Measurements from ENCODE around the gene SMIM20.

SMIM20 gene

DNA sequence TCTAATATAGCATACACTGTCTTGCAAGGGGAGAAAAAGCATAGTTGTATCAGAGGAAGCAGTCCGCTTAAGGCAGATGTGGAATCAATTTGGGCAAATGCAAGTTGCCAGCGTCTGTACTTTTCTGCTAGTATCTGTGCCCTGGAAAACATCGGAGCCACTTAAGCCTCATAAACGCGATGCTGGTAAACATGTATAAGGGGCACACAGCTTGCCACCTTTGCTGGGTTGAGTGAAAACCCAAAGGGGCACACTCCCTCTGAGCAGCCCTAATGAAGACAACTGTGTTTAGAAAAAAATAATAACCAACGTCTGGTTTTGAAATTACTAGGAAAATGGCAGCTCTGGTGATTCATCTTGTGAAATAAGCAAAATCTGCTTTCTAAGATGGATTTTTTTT, 24.3 kb downstream of the SMIM20 start:
- no peaks in the 10 kb centered on the region for H3K4me1 ChIP-seq (ENCODE audit: insufficient read depth, low read length)
- no peaks in the 10 kb centered on the region for H3K36me3 ChIP-seq (ENCODE audit: insufficient read depth, low read length)
- DNase-seq (no peak), ATAC-seq (ENCODE audit: insufficient read depth, low read depth) (no peak)
- no peak overlapping the region for H2AFZ ChIP-seq (ENCODE audit: low read depth, low read length)
- H3K79me2 ChIP-seq (ENCODE audit: insufficient read depth, low read length) = no peaks in the 10 kb centered on the region
- no peak overlapping the region for H3K27ac ChIP-seq (ENCODE audit: low read length)
- no peaks in the 10 kb centered on the region for H3K9me3 ChIP-seq (ENCODE audit: insufficient read depth, low read length, severe bottlenecking)
- no peaks in the 10 kb centered on the region for H3K27me3 ChIP-seq (ENCODE audit: insufficient read depth, low read length, poor library complexity)
- no peak overlapping the region for H3K9ac ChIP-seq (ENCODE audit: low read depth, low read length)
- H4K20me1 ChIP-seq (ENCODE audit: insufficient read depth, low read length) = no peaks in the 10 kb centered on the region
- H3K4me2 ChIP-seq (ENCODE audit: insufficient read depth, low read length) = no peak overlapping the region
- H3K4me3 ChIP-seq (ENCODE audit: low read depth in 1 of 2, low read length in 2 of 2) = no peak overlapping the region
- TF ChIP-seq EZH2 (IDR thresholded peaks at IDR 0.05; ENCODE audit: borderline replicate concordance, low read depth, low read length, severe bottlenecking) = no peak
- TF ChIP-seq, protein P1, sequence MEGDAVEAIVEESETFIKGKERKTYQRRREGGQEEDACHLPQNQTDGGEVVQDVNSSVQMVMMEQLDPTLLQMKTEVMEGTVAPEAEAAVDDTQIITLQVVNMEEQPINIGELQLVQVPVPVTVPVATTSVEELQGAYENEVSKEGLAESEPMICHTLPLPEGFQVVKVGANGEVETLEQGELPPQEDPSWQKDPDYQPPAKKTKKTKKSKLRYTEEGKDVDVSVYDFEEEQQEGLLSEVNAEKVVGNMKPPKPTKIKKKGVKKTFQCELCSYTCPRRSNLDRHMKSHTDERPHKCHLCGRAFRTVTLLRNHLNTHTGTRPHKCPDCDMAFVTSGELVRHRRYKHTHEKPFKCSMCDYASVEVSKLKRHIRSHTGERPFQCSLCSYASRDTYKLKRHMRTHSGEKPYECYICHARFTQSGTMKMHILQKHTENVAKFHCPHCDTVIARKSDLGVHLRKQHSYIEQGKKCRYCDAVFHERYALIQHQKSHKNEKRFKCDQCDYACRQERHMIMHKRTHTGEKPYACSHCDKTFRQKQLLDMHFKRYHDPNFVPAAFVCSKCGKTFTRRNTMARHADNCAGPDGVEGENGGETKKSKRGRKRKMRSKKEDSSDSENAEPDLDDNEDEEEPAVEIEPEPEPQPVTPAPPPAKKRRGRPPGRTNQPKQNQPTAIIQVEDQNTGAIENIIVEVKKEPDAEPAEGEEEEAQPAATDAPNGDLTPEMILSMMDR (IDR thresholded peaks at IDR 0.05; ENCODE audit: borderline replicate concordance, extremely low read depth, low read length, poor library complexity, severe bottlenecking) = no peak

DNA sequence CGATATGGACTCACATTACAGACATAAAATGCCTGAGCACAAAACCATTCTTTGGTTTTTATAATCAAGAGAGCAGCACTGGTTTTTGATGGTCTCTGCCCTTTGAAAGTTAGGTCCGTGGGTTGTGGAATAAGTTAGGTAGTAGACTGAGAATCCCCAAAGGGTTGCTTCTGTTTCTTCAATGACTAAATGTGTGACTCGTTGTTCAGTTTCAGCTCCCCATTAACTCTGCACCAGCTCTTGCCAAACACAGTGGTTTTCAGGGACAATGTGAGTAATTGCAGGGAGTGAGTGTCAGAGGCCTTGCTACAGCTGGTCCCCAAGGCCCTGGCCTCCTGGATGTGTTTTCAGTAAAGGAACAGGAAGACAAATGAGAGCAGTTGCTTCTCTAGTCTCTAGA, 24.8 kb downstream of the SMIM20 start:
- no peak overlapping the region for H3K4me2 ChIP-seq (ENCODE audit: insufficient read depth, low read length)
- ATAC-seq (ENCODE audit: insufficient read depth, low read depth) (no peak), DNase-seq (no peak)
- H3K9me3 ChIP-seq (ENCODE audit: insufficient read depth, low read length, severe bottlenecking) = no peaks in the 10 kb centered on the region
- H2AFZ ChIP-seq (ENCODE audit: low read depth, low read length) = no peak overlapping the region
- no peaks in the 10 kb centered on the region for H3K36me3 ChIP-seq (ENCODE audit: insufficient read depth, low read length)
- H3K4me3 ChIP-seq (ENCODE audit: low read depth in 1 of 2, low read length in 2 of 2) = no peak overlapping the region
- no peak overlapping the region for H3K27ac ChIP-seq (ENCODE audit: low read length)
- no peak overlapping the region for H3K9ac ChIP-seq (ENCODE audit: low read depth, low read length)
- TF ChIP-seq, protein P1 (IDR thresholded peaks at IDR 0.05; ENCODE audit: borderline replicate concordance, extremely low read depth, low read length, poor library complexity, severe bottlenecking) = no peak
- TF ChIP-seq EZH2 (IDR thresholded peaks at IDR 0.05; ENCODE audit: borderline replicate concordance, low read depth, low read length, severe bottlenecking) = no peak
- H3K4me1 ChIP-seq (ENCODE audit: insufficient read depth, low read length) = no peaks in the 10 kb centered on the region
- no peaks in the 10 kb centered on the region for H3K79me2 ChIP-seq (ENCODE audit: insufficient read depth, low read length)
- no peaks in the 10 kb centered on the region for H3K27me3 ChIP-seq (ENCODE audit: insufficient read depth, low read length, poor library complexity)
- no peaks in the 10 kb centered on the region for H4K20me1 ChIP-seq (ENCODE audit: insufficient read depth, low read length)

DNA sequence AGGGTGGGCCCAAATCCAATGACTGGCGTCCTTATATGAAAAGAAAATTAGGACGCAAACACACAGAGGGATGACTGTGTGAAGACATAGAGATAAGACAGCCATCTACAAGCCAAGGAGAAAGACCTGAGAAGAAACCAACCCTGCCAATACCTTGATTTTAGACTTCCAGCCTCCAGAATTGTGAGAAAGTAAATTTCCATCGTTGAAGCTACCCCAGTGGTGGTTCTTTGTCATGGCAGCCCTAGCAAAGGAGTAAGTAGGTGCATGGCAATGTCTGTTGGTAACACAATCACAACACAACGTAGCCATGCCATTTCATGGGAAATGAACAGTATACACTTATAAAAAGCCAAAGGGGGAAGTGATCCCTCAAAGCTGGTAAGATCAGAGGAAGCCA, 25.3 kb downstream of the SMIM20 start:
- DNase-seq (no peak), ATAC-seq (ENCODE audit: insufficient read depth, low read depth) (no peak)
- Histone ChIP-seq H3K4me2 (ENCODE audit: insufficient read depth, low read length) (no peak overlapping the region), H3K27ac (ENCODE audit: low read length) (no peak overlapping the region), H2AFZ (ENCODE audit: low read depth, low read length) (no peak overlapping the region), H3K9me3 (ENCODE audit: insufficient read depth, low read length, severe bottlenecking) (no peaks in the 10 kb centered on the region), H3K27me3 (ENCODE audit: insufficient read depth, low read length, poor library complexity) (no peaks in the 10 kb centered on the region), H3K4me1 (ENCODE audit: insufficient read depth, low read length) (no peaks in the 10 kb centered on the region), H3K79me2 (ENCODE audit: insufficient read depth, low read length) (no peaks in the 10 kb centered on the region), H3K4me3 (ENCODE audit: low read depth in 1 of 2, low read length in 2 of 2) (no peak overlapping the region), H3K9ac (ENCODE audit: low read depth, low read length) (no peak overlapping the region), H3K36me3 (ENCODE audit: insufficient read depth, low read length) (no peaks in the 10 kb centered on the region), H4K20me1 (ENCODE audit: insufficient read depth, low read length) (no peaks in the 10 kb centered on the region)
- TF ChIP-seq, protein P1 (IDR thresholded peaks at IDR 0.05; ENCODE audit: borderline replicate concordance, extremely low read depth, low read length, poor library complexity, severe bottlenecking) = no peak
- no peak for TF ChIP-seq EZH2 (IDR thresholded peaks at IDR 0.05; ENCODE audit: borderline replicate concordance, low read depth, low read length, severe bottlenecking)
